Ovary (tissue), 3 donors: ENCODE data around the gene KNL1.

Source experiments
- CTCF ChIP-seq, 3 donors: fragments of 450-650 bp in 2 of 3; fragments of 200-600 bp in 1 of 3; IDR thresholded peaks; one replicate each; pipeline versions ENCODE4 v1.5.1 to v1.8.0; 2016 to 2022; ENCODE audit warnings: antibody characterized with exemption in 3 of 3, mild to moderate bottlenecking in 1 of 3
- EP300 ChIP-seq: sonication (generic); formaldehyde crosslinking; IDR thresholded peaks from one replicate; pipeline ENCODE4 v1.6.1; 2017; ENCODE audit warnings: antibody characterized with exemption
- POLR2A ChIP-seq: fragments of 450-650 bp; IDR thresholded peaks from one replicate; pipeline ENCODE4 v1.6.1; 2017; ENCODE audit warnings: antibody characterized with exemption, mild to moderate bottlenecking, moderate library complexity
- donor health status: DM: no; HTN: no; CAD: no.

GRCh38 chr15:40582726-40583246 lies 11.3 kb upstream of the KNL1 start:
- TF ChIP-seq CTCF (IDR thresholded peaks at IDR 0.05) (no peak), EP300 (no peak), POLR2A (no peak)
